GM03348 (cell line): ENCODE results near the gene GRIK3.

Experiments
- DNase-seq: peaks from one replicate; pipeline ENCODE4 v3.0.0; 2012; ENCODE audit warnings: low spot score

Gene GRIK3

GRCh38 chr1:36852586-36852985 is 181.7 kb downstream of the GRIK3 start:
- no peak for DNase-seq

GRCh38 chr1:36851595-36851994 is 182.7 kb downstream of the GRIK3 start:
- no peak for DNase-seq

DNA sequence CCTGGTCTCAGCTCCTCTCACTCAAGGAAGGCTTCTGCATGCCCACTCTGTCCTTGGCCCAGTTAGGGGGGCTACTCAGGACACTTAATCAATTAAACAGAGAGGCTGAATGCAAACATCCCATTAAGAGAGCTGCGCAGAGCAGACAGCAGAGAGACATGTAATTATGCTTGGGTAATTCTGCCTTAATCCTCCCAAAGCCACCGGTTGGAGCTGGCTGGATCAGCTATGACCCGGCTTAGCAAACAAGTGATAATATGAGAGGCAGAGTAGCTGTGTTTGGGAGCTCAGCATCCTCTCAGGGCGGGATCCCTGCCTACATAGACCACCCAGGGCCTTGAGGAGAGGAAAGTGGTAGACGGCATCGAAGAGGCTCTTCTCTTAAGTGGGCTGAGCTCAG is 183.2 kb downstream of the GRIK3 start:
- no peak for DNase-seq

DNA sequence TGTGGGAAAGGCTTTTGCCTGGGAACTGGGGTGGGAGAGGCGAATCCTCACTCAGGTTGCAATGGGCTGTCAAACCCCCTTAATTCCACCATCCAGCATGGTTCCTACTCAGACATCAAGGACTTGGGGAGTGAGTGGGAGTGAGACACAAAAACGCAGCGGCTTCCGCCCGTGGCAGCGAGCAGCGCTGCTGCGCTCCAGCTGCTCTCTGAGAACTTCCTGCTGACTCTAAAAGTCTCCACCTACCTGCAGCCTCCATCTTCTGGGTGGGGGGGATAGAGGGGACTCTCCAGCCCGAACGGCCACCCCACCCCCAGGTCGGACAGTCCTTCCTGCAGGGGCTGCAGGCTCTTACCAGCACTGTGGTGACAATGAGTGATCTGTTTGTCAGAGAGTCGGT is 184.4 kb downstream of the GRIK3 start:
- no peak for DNase-seq

- DNase-seq = no peak
Measured at GRCh38 chr1:36847761-36848160, 186.6 kb downstream of the GRIK3 start.

DNA sequence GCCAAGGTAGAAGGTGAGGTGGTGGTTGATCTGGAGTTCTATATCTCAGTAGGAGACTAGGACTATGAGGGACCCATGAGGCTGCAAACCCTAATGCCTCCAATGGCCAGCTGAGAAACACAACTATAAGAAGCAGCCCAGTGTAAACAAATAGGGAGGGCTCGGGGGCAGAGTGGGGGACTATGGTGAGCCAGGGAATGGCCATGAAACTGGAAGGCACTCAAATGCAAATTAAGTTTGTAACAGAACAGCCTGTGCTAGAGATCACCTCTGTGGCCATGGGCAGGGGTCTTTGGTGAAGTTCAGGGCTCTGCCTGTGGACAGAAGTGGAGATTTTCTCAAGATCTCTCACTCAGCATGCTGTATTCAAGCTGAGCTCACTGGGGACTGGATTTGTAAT is 187.1 kb downstream of the GRIK3 start:
- no peak for DNase-seq

GRCh38 chr1:36846357-36846756 is 188.0 kb downstream of the GRIK3 start:
- DNase-seq = no peak

DNA sequence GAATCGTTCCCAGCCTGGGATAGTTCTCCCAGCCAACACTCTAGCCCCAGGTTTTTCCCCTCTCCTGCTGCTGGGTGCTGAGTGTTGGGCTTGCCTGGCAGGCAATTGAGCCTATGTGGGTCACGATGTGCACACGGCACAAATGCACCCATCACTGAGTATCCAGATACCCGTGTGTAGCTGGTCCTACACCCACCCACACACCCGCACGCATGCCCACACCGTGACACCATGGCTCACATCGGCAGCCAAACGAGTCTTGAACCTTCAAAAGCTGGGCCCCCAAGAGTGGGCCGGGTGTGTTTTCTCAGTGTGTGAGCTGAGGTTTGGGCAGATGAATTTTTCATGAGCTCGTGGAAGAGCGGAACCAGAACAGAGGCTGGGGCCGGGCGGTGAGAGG is 188.5 kb downstream of the GRIK3 start:
- no peak for DNase-seq

DNA sequence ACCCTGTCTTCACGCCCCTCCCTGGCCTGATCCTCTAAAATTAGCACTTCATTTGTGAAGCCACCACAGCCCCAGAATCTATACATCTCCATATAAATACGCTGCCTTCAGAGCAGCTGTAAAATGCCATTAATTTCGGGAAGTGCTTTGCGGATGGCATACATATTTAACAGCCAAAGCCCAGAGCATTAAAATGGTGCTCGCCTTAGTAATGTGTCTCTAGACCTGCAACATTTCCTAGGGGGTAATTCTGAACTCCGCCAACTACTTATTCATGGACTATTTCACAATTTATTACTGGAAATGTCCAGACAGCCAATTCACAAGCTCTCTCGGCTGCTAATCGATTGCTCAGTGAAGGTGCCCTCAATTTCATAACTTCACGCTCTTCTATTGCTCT is 189.4 kb downstream of the GRIK3 start:
- no peak for DNase-seq

DNA sequence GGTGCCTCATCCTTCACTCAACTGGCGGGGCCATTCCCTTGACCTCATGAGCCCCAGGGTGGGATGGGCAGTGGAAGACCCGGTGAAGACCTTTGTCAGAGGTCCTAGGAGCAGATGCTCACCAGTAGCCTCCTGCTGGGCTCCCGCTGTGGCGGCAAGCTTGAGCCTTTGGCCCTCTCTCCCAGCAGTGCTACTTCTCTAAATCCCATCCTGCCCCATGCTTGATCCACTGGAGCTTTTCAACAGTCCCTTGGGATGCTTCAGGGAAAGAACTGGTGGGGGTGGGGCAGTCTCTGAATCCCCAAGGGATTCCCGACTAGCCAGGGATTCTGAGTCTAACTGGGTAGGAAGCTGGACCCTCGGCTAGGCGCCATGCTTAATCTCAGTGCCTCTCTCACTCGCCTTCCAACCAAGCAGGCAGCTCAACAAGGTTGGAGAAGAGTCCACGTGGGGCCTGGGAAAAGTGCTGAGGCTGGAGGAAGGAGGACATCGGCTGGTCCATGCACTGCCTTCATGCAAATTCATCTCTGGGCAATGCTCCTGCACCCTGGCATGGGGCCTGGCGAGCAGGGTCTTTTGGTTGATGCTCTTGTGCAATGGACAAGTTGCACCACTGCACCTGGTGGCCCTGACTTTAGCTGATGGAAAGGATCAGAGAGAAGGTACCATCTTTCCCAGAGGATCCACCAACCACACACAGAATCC is 190.3 kb downstream of the GRIK3 start:
- DNase-seq = no peak

DNA sequence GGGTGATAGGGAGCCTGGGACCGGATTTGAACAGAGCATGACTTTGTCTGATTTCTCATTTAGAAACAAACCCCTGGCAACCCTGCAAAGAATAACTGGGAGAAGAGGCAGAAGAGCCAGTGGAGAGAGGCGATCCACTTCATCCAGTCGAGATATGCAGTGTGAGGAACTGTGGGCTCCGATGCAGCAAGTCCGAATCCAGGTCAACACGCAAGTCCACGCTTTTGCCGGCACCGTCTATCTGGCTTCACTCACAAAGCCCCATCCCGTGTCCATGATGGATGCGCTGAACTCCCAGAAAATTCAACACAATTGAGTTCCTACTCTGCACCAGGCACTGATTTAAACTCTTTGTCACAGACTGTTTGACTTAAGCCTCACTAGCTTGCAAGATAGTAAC is 191.3 kb downstream of the GRIK3 start:
- DNase-seq = no peak

DNA sequence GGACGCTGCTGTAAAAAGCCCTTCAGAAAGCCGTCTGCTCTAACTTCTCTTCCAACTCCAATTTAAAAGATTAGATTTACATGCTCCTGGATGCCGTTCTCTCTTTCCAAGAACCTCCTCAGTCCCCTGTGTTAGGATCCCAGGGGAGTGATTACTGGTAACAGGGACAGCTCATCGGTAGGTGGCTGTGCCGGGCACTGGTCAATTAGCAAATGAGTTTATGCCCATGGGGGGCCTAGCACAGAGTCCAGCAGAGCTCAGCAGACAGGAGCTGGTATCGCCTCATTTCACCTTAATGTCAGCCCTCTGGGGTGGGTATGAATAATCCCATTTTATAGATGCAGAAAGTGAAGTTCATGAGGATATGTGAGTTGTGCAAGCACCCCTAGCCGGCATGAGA is 191.9 kb downstream of the GRIK3 start:
- DNase-seq = no peak

- no peak for DNase-seq
Measured at GRCh38 chr1:36839485-36839884, 194.8 kb downstream of the GRIK3 start.

- no peak for DNase-seq
Measured at GRCh38 chr1:36838888-36839287, 195.4 kb downstream of the GRIK3 start.

GRCh38 chr1:36836916-36837315 is 197.4 kb downstream of the GRIK3 start:
- DNase-seq = no peak

GRCh38 chr1:36836196-36836883 is 198.0 kb downstream of the GRIK3 start:
- DNase-seq = no peak

- DNase-seq = no peak
Measured at GRCh38 chr1:36835696-36836095, 198.6 kb downstream of the GRIK3 start.

GRCh38 chr1:36835017-36835695 is 199.2 kb downstream of the GRIK3 start:
- DNase-seq = no peak

GRCh38 chr1:36834586-36834985 is 199.7 kb downstream of the GRIK3 start:
- DNase-seq = no peak

- DNase-seq = no peak
Measured at GRCh38 chr1:36831186-36831810, 203.0 kb downstream of the GRIK3 start.

DNA sequence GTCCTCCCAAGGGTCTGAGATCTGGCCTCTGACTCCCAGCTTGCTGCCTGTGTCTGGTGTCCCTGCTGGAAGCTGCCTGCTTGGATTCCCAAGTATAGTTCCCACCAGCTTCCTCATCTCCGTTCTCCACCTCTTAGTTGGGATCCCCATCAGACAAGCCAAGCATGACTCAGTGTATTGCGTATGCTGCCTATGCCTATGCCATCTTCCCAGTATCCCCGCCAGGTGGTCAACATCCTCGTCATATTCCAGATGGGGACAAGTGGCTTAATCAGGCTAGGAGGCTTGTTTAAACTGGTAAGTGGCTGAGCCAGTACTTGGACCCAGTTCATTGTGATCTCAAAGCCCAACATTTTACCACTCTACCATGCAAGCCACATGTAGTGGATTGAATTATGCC is 204.4 kb downstream of the GRIK3 start:
- no peak for DNase-seq

DNA sequence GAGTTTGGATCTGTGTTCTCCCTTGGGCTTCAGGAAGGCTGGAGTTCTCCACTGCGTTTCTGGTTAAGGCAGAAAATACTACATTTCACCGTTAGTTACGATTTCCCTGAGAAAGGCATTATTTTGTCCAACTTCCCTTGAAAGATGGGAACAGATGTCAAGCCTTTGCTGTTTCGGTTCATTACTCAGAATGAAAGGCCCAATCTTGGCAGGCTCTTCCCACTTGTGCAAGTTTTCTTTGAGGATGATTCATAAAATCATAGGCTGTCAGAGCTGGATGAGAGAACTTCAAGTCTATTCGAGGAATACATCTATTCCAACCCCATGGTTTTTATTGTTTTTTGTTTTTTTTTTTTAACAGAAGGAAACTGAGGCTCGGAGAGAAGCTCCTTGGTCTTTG is 205.2 kb downstream of the GRIK3 start:
- DNase-seq = no peak

- no peak for DNase-seq
Measured at GRCh38 chr1:36825226-36825625, 209.1 kb downstream of the GRIK3 start.
